ENCODE results near the gene VARS1. TPM values are rescaled to one million over a fixed set of nuclear protein-coding genes. Genes with fewer than 3 reads are reported as not detected.

VARS1 gene
- total RNA-seq, 3 donors from 2014 or later = 19.2 to 35.4 (median 26.2) TPM

Other genes with a start within 250 kb of the VARS1 start
- 1 to 10 TPM in 2 of 3 donors, under 1 TPM in 1; 0.44 to 1.8 (median 1.6) TPM for gene ATP6V1G2, start 249.1 kb downstream of the VARS1 start, total RNA-seq
- gene NFKBIL1, start 248.1 kb downstream of the VARS1 start, total RNA-seq = 10 to 100 TPM; 22.3 to 34.7 (median 26.5) TPM
- under 1 TPM in 1 of 3 donors, not detected in 2; 0.29 TPM for gene LTA, start 223.5 kb downstream of the VARS1 start, total RNA-seq
- gene TNF, start 220.2 kb downstream of the VARS1 start, total RNA-seq = under 1 TPM in 2 of 3 donors, not detected in 1; 0.33 to 0.73 TPM
- 1 to 10 TPM in 1 of 3 donors, under 1 TPM in 1, not detected in 1; 0.96 to 1.0 TPM for gene LTB, start 213.3 kb downstream of the VARS1 start, total RNA-seq
- 10 to 100 TPM in 1 of 3 donors, 1 to 10 TPM in 2; 8.8 to 10.7 (median 9.8) TPM for gene LST1, start 209.5 kb downstream of the VARS1 start, total RNA-seq
- not detected for gene NCR3, start 202.7 kb downstream of the VARS1 start, total RNA-seq
- 10 to 100 TPM; 26.9 to 54.1 (median 28.2) TPM for gene AIF1, start 180.5 kb downstream of the VARS1 start, total RNA-seq
- gene PRRC2A, start 175.0 kb downstream of the VARS1 start, total RNA-seq = 10 to 100 TPM; 42.7 to 57.2 (median 57.0) TPM
- gene BAG6, start 143.1 kb downstream of the VARS1 start, total RNA-seq = 100 to 1,000 TPM; 154 to 170 (median 157) TPM
- 1 to 10 TPM; 1.3 to 4.8 (median 4.6) TPM for gene APOM, start 139.9 kb downstream of the VARS1 start, total RNA-seq
- 10 to 100 TPM; 20.3 to 27.4 (median 24.8) TPM for gene C6orf47, start 135.0 kb downstream of the VARS1 start, total RNA-seq
- 10 to 100 TPM; 16.2 to 22.2 (median 20.0) TPM for gene GPANK1, start 130.8 kb downstream of the VARS1 start, total RNA-seq
- 100 to 1,000 TPM; 135 to 180 (median 178) TPM for gene CSNK2B, start 129.7 kb downstream of the VARS1 start, total RNA-seq
- gene LY6G5B, start 125.8 kb downstream of the VARS1 start, total RNA-seq = 10 to 100 TPM in 1 of 3 donors, 1 to 10 TPM in 2; 6.2 to 12.7 (median 8.5) TPM
- gene LY6G5C, start 114.7 kb downstream of the VARS1 start, total RNA-seq = 1 to 10 TPM in 1 of 3 donors, under 1 TPM in 2; 0.33 to 1.9 (median 0.64) TPM
- 10 to 100 TPM; 42.6 to 62.6 (median 50.5) TPM for gene ABHD16A, start 92.4 kb downstream of the VARS1 start, total RNA-seq
- not detected for gene LY6G6F, start 88.9 kb downstream of the VARS1 start, total RNA-seq
- not detected for gene LY6G6D, start 80.4 kb downstream of the VARS1 start, total RNA-seq
- not detected for gene LY6G6C, start 74.0 kb downstream of the VARS1 start, total RNA-seq
- under 1 TPM in 1 of 3 donors, not detected in 2; 0.16 TPM for gene MPIG6B, start 72.4 kb downstream of the VARS1 start, total RNA-seq
- gene DDAH2, start 66.5 kb downstream of the VARS1 start, total RNA-seq = 100 to 1,000 TPM in 2 of 3 donors, 10 to 100 TPM in 1; 100.0 to 212 (median 115) TPM
- 100 to 1,000 TPM; 266 to 325 (median 318) TPM for gene CLIC1, start 59.2 kb downstream of the VARS1 start, total RNA-seq
- gene MSH5, start 55.7 kb downstream of the VARS1 start, total RNA-seq = 10 to 100 TPM in 1 of 3 donors, 1 to 10 TPM in 2; 7.9 to 13.4 (median 8.0) TPM
- 1 to 10 TPM in 2 of 3 donors, not detected in 1; 1.6 to 2.0 TPM for gene SAPCD1, start 33.1 kb downstream of the VARS1 start, total RNA-seq
- gene VWA7, start 18.4 kb downstream of the VARS1 start, total RNA-seq = 1 to 10 TPM in 1 of 3 donors, under 1 TPM in 1, not detected in 1; under 0.01 to 1.6 TPM
- gene LSM2, start 11.2 kb upstream of the VARS1 start, total RNA-seq = 10 to 100 TPM; 28.7 to 39.7 (median 32.6) TPM
- 1 to 10 TPM; 1.3 to 1.9 (median 1.6) TPM for gene HSPA1L, start 19.5 kb upstream of the VARS1 start, total RNA-seq
- gene HSPA1A, start 19.8 kb upstream of the VARS1 start, total RNA-seq = 100 to 1,000 TPM; 136 to 459 (median 202) TPM
- 100 to 1,000 TPM; 113 to 376 (median 232) TPM for gene HSPA1B, start 32.0 kb upstream of the VARS1 start, total RNA-seq
- gene NEU1, start 67.1 kb upstream of the VARS1 start, total RNA-seq = 10 to 100 TPM; 44.6 to 57.3 (median 48.9) TPM
- 10 to 100 TPM in 2 of 3 donors, under 1 TPM in 1; 0.32 to 35.4 (median 10.5) TPM for gene SLC44A4, start 83.2 kb upstream of the VARS1 start, total RNA-seq
- 10 to 100 TPM; 34.6 to 37.5 (median 37.0) TPM for gene EHMT2, start 101.9 kb upstream of the VARS1 start, total RNA-seq
- 1 to 10 TPM in 2 of 3 donors, under 1 TPM in 1; 0.64 to 3.3 (median 1.9) TPM for gene ZBTB12, start 106.3 kb upstream of the VARS1 start, total RNA-seq
- 10 to 100 TPM; 10.2 to 54.2 (median 15.4) TPM for gene C2, start 132.0 kb upstream of the VARS1 start, total RNA-seq
- 100 to 1,000 TPM in 2 of 3 donors, 10 to 100 TPM in 1; 36.3 to 177 (median 130) TPM for gene CFB, start 150.3 kb upstream of the VARS1 start, total RNA-seq
- gene NELFE, start 163.2 kb upstream of the VARS1 start, total RNA-seq = 10 to 100 TPM; 77.3 to 92.7 (median 90.1) TPM
- 10 to 100 TPM; 30.7 to 46.5 (median 43.9) TPM for gene SKIC2, start 163.4 kb upstream of the VARS1 start, total RNA-seq
- 10 to 100 TPM; 12.0 to 28.4 (median 22.0) TPM for gene DXO, start 176.4 kb upstream of the VARS1 start, total RNA-seq
- gene C4A, start 186.3 kb upstream of the VARS1 start, total RNA-seq = 100 to 1,000 TPM in 2 of 3 donors, 1 to 10 TPM in 1; 7.2 to 275 (median 230) TPM
- gene C4B, start 219.0 kb upstream of the VARS1 start, total RNA-seq = 100 to 1,000 TPM in 2 of 3 donors, 1 to 10 TPM in 1; 5.6 to 323 (median 298) TPM
- 10 to 100 TPM in 1 of 3 donors, 1 to 10 TPM in 1, not detected in 1; 1.6 to 14.1 TPM for gene CYP21A2, start 242.7 kb upstream of the VARS1 start, total RNA-seq